GM12878 (cell line): ENCODE data around the gene PDZD7. TPM values are rescaled to one million over a fixed set of nuclear protein-coding genes. Genes with fewer than 3 reads are reported as not detected.

ENCODE experiments used
- ATAC-seq: fragments of 200-7000 bp; cut with Tn5 transposase; 3 replicates; pipeline ENCODE4 v1.9.1; 2020; ENCODE audit warnings: mild to moderate bottlenecking, moderate library complexity
- BruUV-seq: library from RNA; stranded (reverse); fragments of 400-500 nt; replicated peaks from 2 replicates; lab custom pipeline; 2021; lab: Mats Ljungman, UMichigan
- CTCF ChIA-PET: fragments of 300-600 bp; sonication (Branson Sonifier 250); formaldehyde crosslinking; extraction: SDS; loops from one replicate; lab custom pipeline; 2021; ENCODE audit warnings: inconsistent platforms; lab: Yijun Ruan, JAX
- POLR2A ChIA-PET: fragments of 350-600 bp; formaldehyde crosslinking; extraction: SDS; loops from one replicate; lab custom pipeline; 2021; ENCODE audit warnings: inconsistent platforms; lab: Charles Lee
- RAD21 ChIA-PET: fragments of 300-600 bp; sonication (Branson Sonifier 250); formaldehyde crosslinking; loops from one replicate; lab custom pipeline; 2023; ENCODE audit warnings: antibody characterized with exemption; ENCODE audit not compliant: unreplicated experiment; lab: Charles Lee
- SMC1A ChIA-PET: fragments of 300-600 bp; sonication (Branson Sonifier 250); formaldehyde crosslinking; loops from one replicate; lab custom pipeline; 2023; ENCODE audit not compliant: unreplicated experiment, uncharacterized antibody; lab: Charles Lee
- DNase-seq: peaks from one replicate; pipeline ENCODE4 v3.0.0-alpha.2; 2011; ENCODE audit warnings: low read depth, low spot score
- FAIRE-seq: peaks from 3 replicates; lab custom pipeline; 2011; peaks lifted over from hg19 to GRCh38; lab: Jason Lieb, UNC
- H2AFZ ChIP-seq: 2 replicates; pipeline ENCODE4 v1.6.0; 2011; ENCODE audit warnings: low read depth, low read length, control low read depth; ENCODE audit not compliant: control insufficient read depth
- H3K27ac ChIP-seq: 2 replicates; pipeline ENCODE4 v1.5.1; 2011; ENCODE audit warnings: control low read depth; ENCODE audit not compliant: control insufficient read depth, insufficient read depth
- H3K27me3 ChIP-seq, 2 experiments: replicated peaks in 1 of 2; 2 replicates each; pipeline versions ENCODE4 v1.6.0 to v1.6.1; 2011; ENCODE audit warnings: low read length in 1 of 2; ENCODE audit not compliant: control insufficient read depth in 2 of 2, insufficient read depth in 2 of 2
- H3K36me3 ChIP-seq, 2 experiments: 2 replicates each; pipeline ENCODE4 v1.5.1; 2011; ENCODE audit warnings: low read length in 1 of 2; ENCODE audit not compliant: control insufficient read depth in 2 of 2, insufficient read depth in 2 of 2
- H3K4me1 ChIP-seq: 2 replicates; pipeline ENCODE4 v1.6.1; 2011; ENCODE audit warnings: mild to moderate bottlenecking, low read length, moderate library complexity, mixed read lengths; ENCODE audit not compliant: control insufficient read depth, insufficient read depth
- H3K4me2 ChIP-seq: 2 replicates; pipeline ENCODE4 v1.6.0; 2011; ENCODE audit warnings: control low read depth; ENCODE audit not compliant: control insufficient read depth, insufficient read depth
- H3K4me3 ChIP-seq: fragments of 200-600 bp; sonication (generic); 2 replicates; pipeline ENCODE4 v1.5.1; 2016
- H3K79me2 ChIP-seq: 2 replicates; pipeline ENCODE4 v1.6.0; 2011; ENCODE audit warnings: low read length; ENCODE audit not compliant: control insufficient read depth, insufficient read depth
- H3K9ac ChIP-seq: 2 replicates; pipeline ENCODE4 v1.8.0; 2011; ENCODE audit warnings: low read length, control low read depth, mixed read lengths; ENCODE audit not compliant: control insufficient read depth, insufficient read depth
- H3K9me3 ChIP-seq: replicated peaks from 3 replicates; pipeline ENCODE4 v1.5.1; 2011; ENCODE audit warnings: mild to moderate bottlenecking, low read length; ENCODE audit not compliant: control insufficient read depth, insufficient read depth
- H4K20me1 ChIP-seq: 2 replicates; pipeline ENCODE4 v1.6.0; 2011; ENCODE audit not compliant: control insufficient read depth, insufficient read depth
- ASH2L ChIP-seq: fragments of 300-600, 200-600 bp; sonication (generic); IDR thresholded peaks from 2 replicates; pipeline ENCODE4 v1.6.1; 2017; ENCODE audit warnings: low read depth, mild to moderate bottlenecking, borderline replicate concordance
- CEBPB ChIP-seq, 2 experiments: fragments of 150-350 bp in 1 of 2; IDR thresholded peaks; 2 replicates each; pipeline ENCODE4 v1.6.1; 2012 to 2014; ENCODE audit warnings: low read depth in 2 of 2, low read length in 2 of 2, borderline replicate concordance in 1 of 2, inconsistent platforms in 1 of 2
- EGR1 ChIP-seq, 2 experiments: IDR thresholded peaks; 1 replicate in 1 of 2; 2 replicates in 1 of 2; pipeline ENCODE4 v1.6.1; 2011 to 2012; ENCODE audit warnings: low read depth in 2 of 2, low read length in 2 of 2, borderline replicate concordance in 1 of 2, mild to moderate bottlenecking in 1 of 2, moderate library complexity in 1 of 2
- ESRRA ChIP-seq: IDR thresholded peaks from 2 replicates; pipeline ENCODE4 v1.6.1; 2012; ENCODE audit warnings: mild to moderate bottlenecking, low read length, improper control_type of control experiment
- EZH2 ChIP-seq: IDR thresholded peaks from 2 replicates; pipeline ENCODE4 v1.6.1; 2012; ENCODE audit warnings: low read depth, mild to moderate bottlenecking, control low read depth, inconsistent platforms, low read length, borderline replicate concordance; ENCODE audit not compliant: control insufficient read depth
- NFYB ChIP-seq: IDR thresholded peaks from 2 replicates; pipeline ENCODE4 v1.6.1; 2011; ENCODE audit warnings: low read depth, mild to moderate bottlenecking, low read length, improper control_type of control experiment, moderate library complexity; ENCODE audit not compliant: insufficient read depth
- POLR2AphosphoS2 ChIP-seq: IDR thresholded peaks from 2 replicates; pipeline ENCODE4 v1.6.1; 2011; ENCODE audit warnings: low read depth, mild to moderate bottlenecking, low read length, improper control_type of control experiment, moderate library complexity
- RAD51 ChIP-seq: fragments of 450-650 bp; IDR thresholded peaks from 2 replicates; pipeline ENCODE4 v1.6.1; 2016; ENCODE audit warnings: moderate library complexity, mild to moderate bottlenecking, inconsistent platforms
- SIN3A ChIP-seq: IDR thresholded peaks from 2 replicates; pipeline ENCODE4 v1.6.1; 2012; ENCODE audit warnings: low read depth, low read length, improper control_type of control experiment
- SIX5 ChIP-seq: IDR thresholded peaks from 2 replicates; pipeline ENCODE4 v1.6.1; 2011; ENCODE audit warnings: mild to moderate bottlenecking, low read depth, low read length, moderate library complexity; ENCODE audit not compliant: severe bottlenecking
- SPI1 ChIP-seq: IDR thresholded peaks from 2 replicates; pipeline ENCODE4 v1.6.1; 2011; ENCODE audit warnings: low read depth, mild to moderate bottlenecking, low read length, moderate library complexity, borderline replicate concordance; ENCODE audit not compliant: insufficient read depth
- TCF3 ChIP-seq: IDR thresholded peaks from 2 replicates; pipeline ENCODE4 v1.6.1; 2012; ENCODE audit warnings: low read depth, mild to moderate bottlenecking, low read length, borderline replicate concordance; ENCODE audit not compliant: insufficient read depth
- TCF7 ChIP-seq: IDR thresholded peaks from 2 replicates; pipeline ENCODE4 v1.6.1; 2014; ENCODE audit warnings: antibody characterized with exemption, borderline replicate concordance
- YBX1 ChIP-seq: fragments of 450-650 bp; IDR thresholded peaks from 2 replicates; pipeline ENCODE4 v1.6.1; 2016; ENCODE audit warnings: antibody characterized with exemption
- ZSCAN29 ChIP-seq: fragments of 450-650 bp; IDR thresholded peaks from 2 replicates; pipeline ENCODE4 v1.6.1; 2017; ENCODE audit warnings: mild to moderate bottlenecking, moderate library complexity
- WGBS: methylation state at CpG from one replicate; pipeline ENCODE4 v1.1.6; 2016; ENCODE audit warnings: low lambda C conversion rate; ENCODE audit not compliant: insufficient replicate concordance, insufficient coverage; ENCODE audit errors: missing lambda C conversion rate; 5-methylcytosine and 5-hydroxymethylcytosine counted together
- in situ Hi-C: fragments of 300-500 bp; cut with MboI; formaldehyde crosslinking; loops from 9 replicates; pipeline ENCODE4 v1.14.3; 2018; ENCODE audit warnings: mixed read lengths
- intact Hi-C: fragments of 100-400 bp; cut with micrococcal nuclease; formaldehyde crosslinking; loops from one replicate; pipeline ENCODE4 v1.14.2; 2022; ENCODE audit not compliant: unreplicated experiment
- polyA plus RNA-seq, 11 experiments: library from polyadenylated mRNA; depleted of rRNA in 4 of 11; unstranded in 6 of 11; stranded (reverse) in 5 of 11; fragments of >200 nt; fragmentation: Nextera tagmentation in 4 of 11; fragmentation: Illumina TruSeq in 1 of 11; extraction: Ambion mirVana in 4 of 11; extraction: Trizol in 1 of 11; gene quantifications; 1 replicate in 1 of 11; 2 replicates in 10 of 11; pipeline versions ENCODE4 v1.2.1 to v1.2.3, GENCODE V29; 2011 to 2016; ENCODE audit warnings: inconsistent platforms in 2 of 11, missing spikeins in 2 of 11, low read depth in 1 of 11
- total RNA-seq, 4 experiments: library from RNA; depleted of rRNA in 3 of 4; stranded (reverse); fragments of >200 nt in 3 of 4; fragmentation: Illumina TruSeq in 1 of 4; extraction: Trizol in 1 of 4; gene quantifications; 2 replicates each; pipeline versions ENCODE4 v1.2.1 to v1.2.3, GENCODE V29; 2013 to 2021
- TF ChIP-seq, protein P1 (sequence below): fragments of 150-350 bp; IDR thresholded peaks from 2 replicates; pipeline ENCODE4 v1.6.1; 2014; ENCODE audit warnings: mild to moderate bottlenecking, low read depth, low read length
- TF ChIP-seq, protein P2 (sequence below): fragments of 450-650 bp; IDR thresholded peaks from 2 replicates; pipeline ENCODE4 v1.6.1; 2017; ENCODE audit warnings: mild to moderate bottlenecking
- TF ChIP-seq, protein P3 (sequence below): IDR thresholded peaks from 2 replicates; pipeline ENCODE4 v1.6.1; 2011; ENCODE audit warnings: low read depth, low read length, improper control_type of control experiment, borderline replicate concordance

PDZD7 gene
- total and polyA plus RNA-seq, 10 of the 15 experiments (the other 5 are each of a cell fraction or from before 2014, with no cell fraction given) = 0.01 to 0.20 (median 0.03) TPM; not detected in 7

DNA sequence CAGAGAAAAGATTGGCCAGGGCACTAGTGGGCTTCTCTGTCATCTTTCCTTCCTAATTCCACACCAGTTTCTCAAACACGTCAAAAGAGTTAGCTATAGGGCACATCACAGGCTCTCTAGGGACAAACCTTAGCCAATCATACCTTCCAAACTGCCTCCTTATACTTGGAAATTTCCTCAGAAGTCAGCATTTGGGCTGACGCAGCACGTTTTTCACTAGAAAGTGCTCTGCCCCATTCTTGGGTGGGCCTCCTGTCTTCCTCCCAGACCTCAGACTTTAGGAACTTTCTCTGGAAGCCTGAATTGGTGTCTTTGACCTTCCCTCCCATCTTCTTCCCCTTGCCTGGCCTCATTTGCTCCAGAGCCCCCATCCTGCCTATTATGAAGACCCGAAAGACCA lies 11.2 kb upstream of the PDZD7 start:
- 19% methylated on average over 4 of the region's 4 CpGs for WGBS
- POLR2A ChIA-PET = interaction anchor here (0.6 to 3.3 kb wide), 5 partner anchors 10 to 20 kb away, joined by 5 to 42 read pairs (median 7); partner anchors contain the start of gene KAZALD1

More for the DNA sequence above, 11.2 kb upstream of the PDZD7 start:
- peak overlapping the region; percentile 17; the same call in 1 of the 2 replicates for H3K9ac ChIP-seq
- no peak for TF ChIP-seq ASH2L
- TF ChIP-seq SPI1 = no peak
- no peak for TF ChIP-seq ESRRA
- no peak for TF ChIP-seq EGR1 (IDR thresholded peaks at IDR 0.05; ENCODE audit: borderline replicate concordance in 1 of 2, low read depth in 2 of 2, low read length in 2 of 2)
- no peak for TF ChIP-seq POLR2AphosphoS2
- TF ChIP-seq, protein P1, sequence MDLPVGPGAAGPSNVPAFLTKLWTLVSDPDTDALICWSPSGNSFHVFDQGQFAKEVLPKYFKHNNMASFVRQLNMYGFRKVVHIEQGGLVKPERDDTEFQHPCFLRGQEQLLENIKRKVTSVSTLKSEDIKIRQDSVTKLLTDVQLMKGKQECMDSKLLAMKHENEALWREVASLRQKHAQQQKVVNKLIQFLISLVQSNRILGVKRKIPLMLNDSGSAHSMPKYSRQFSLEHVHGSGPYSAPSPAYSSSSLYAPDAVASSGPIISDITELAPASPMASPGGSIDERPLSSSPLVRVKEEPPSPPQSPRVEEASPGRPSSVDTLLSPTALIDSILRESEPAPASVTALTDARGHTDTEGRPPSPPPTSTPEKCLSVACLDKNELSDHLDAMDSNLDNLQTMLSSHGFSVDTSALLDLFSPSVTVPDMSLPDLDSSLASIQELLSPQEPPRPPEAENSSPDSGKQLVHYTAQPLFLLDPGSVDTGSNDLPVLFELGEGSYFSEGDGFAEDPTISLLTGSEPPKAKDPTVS = no peak
- TF ChIP-seq SIN3A = no peak
- no peak for TF ChIP-seq NFYB
- TF ChIP-seq ZSCAN29 = no peak
- no peak for TF ChIP-seq EZH2
- no peak for TF ChIP-seq TCF3
- TF ChIP-seq TCF7 = no peak
- TF ChIP-seq CEBPB (IDR thresholded peaks at IDR 0.05; ENCODE audit: borderline replicate concordance in 1 of 2, low read depth in 2 of 2, low read length in 2 of 2) = no peak
- TF ChIP-seq SIX5 = no peak
- TF ChIP-seq, protein P2, sequence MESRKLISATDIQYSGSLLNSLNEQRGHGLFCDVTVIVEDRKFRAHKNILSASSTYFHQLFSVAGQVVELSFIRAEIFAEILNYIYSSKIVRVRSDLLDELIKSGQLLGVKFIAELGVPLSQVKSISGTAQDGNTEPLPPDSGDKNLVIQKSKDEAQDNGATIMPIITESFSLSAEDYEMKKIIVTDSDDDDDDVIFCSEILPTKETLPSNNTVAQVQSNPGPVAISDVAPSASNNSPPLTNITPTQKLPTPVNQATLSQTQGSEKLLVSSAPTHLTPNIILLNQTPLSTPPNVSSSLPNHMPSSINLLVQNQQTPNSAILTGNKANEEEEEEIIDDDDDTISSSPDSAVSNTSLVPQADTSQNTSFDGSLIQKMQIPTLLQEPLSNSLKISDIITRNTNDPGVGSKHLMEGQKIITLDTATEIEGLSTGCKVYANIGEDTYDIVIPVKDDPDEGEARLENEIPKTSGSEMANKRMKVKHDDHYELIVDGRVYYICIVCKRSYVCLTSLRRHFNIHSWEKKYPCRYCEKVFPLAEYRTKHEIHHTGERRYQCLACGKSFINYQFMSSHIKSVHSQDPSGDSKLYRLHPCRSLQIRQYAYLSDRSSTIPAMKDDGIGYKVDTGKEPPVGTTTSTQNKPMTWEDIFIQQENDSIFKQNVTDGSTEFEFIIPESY = no peak
- TF ChIP-seq, protein P3, sequence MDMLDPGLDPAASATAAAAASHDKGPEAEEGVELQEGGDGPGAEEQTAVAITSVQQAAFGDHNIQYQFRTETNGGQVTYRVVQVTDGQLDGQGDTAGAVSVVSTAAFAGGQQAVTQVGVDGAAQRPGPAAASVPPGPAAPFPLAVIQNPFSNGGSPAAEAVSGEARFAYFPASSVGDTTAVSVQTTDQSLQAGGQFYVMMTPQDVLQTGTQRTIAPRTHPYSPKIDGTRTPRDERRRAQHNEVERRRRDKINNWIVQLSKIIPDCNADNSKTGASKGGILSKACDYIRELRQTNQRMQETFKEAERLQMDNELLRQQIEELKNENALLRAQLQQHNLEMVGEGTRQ = no peak
- TF ChIP-seq YBX1 = no peak
- no peak for TF ChIP-seq RAD51
- in situ Hi-C loops = no loop called here
- H3K27me3 ChIP-seq = no peaks in the 10 kb centered on the region
- peaks cover 5% of the 10 kb centered on the region; the same call in 1 of the 2 replicates for H3K4me1 ChIP-seq
- H3K9me3 ChIP-seq = no peaks in the 10 kb centered on the region
- ChIA-PET RAD21 (interaction anchor here (0.9 to 5.1 kb wide), 12 partner anchors 8 to 164 kb away, joined by 3 to 70 read pairs (median 7); partner anchors contain the start of genes KAZALD1, PDZD7 and SFXN3), CTCF (interaction anchor here (0.7 to 24.4 kb wide), 18 partner anchors 8 to 172 kb away, joined by 3 to 885 read pairs (median 8); partner anchors contain the start of genes KAZALD1, LZTS2, PDZD7 and SFXN3), SMC1A (interaction anchor here (1.2 to 4.2 kb wide), 13 partner anchors 10 to 172 kb away, joined by 3 to 45 read pairs (median 9); partner anchors contain the start of genes KAZALD1, PDZD7 and SFXN3)
- peak overlapping the region; percentile 63; the same call in 1 of the 2 replicates for H3K4me3 ChIP-seq
- DNase-seq = no peak
- no peaks in the 10 kb centered on the region for H4K20me1 ChIP-seq
- no peak for FAIRE-seq
- no peak for ATAC-seq
- intact Hi-C loops = no loop called here
- no TSS peak for BruUV-seq
- H2AFZ ChIP-seq = peak overlapping the region; percentile 83
- H3K4me2 ChIP-seq = peak overlapping the region; percentile 86
- H3K36me3 ChIP-seq = no peaks in the 10 kb centered on the region
- no peak overlapping the region for H3K27ac ChIP-seq
- H3K79me2 ChIP-seq = no peaks in the 10 kb centered on the region
